ENCODE results near the gene ABCA10. TPM values are rescaled to one million over a fixed set of nuclear protein-coding genes. Genes with fewer than 3 reads are reported as not detected.

The ABCA10 gene
- total and polyA plus RNA-seq, 4 donors, result 0.32 to 5.5 (median 2.0) TPM

GRCh38 chr17:69175625-69176456 lies 52.8 kb downstream of the ABCA10 start:
- Histone ChIP-seq H3K4me3 (ENCODE audit: low read depth in 1 of 3, low read length in 3 of 3) (no peak overlapping the region), H3K4me1 (ENCODE audit: control insufficient read depth in 4 of 4, insufficient read depth in 4 of 4, low read length in 3 of 4) (peaks cover 0 to 1% (median 0%) of the 10 kb centered on the region in 4 donors), H3K27ac (ENCODE audit: low read depth in 1 of 2, low read length in 2 of 2) (no peak overlapping the region), H3K9me3 (ENCODE audit: control insufficient read depth in 4 of 4, low read length in 3 of 4) (no peaks in the 10 kb centered on the region), H3K9ac (ENCODE audit: low read depth in 1 of 2, low read length in 2 of 2) (no peak overlapping the region), H3K36me3 (ENCODE audit: control insufficient read depth in 4 of 4, insufficient read depth in 3 of 4, low read depth in 1 of 4, low read length in 3 of 4) (peaks cover 0 to 8% (median 0%) of the 10 kb centered on the region in 4 donors), H3K27me3 (ENCODE audit: control insufficient read depth in 4 of 4, insufficient read depth in 4 of 4, low read length in 3 of 4) (no peaks in the 10 kb centered on the region)
- WGBS, result 88% methylated on average over 4 of the region's 4 CpGs
- DNase-seq (ENCODE audit: low spot score), result no peak
- TF ChIP-seq FOXA2 (IDR thresholded peaks at IDR 0.05) (no peak), REST (IDR thresholded peaks at IDR 0.05) (no peak), GABPA (IDR thresholded peaks at IDR 0.05 in 1 of 2, conservative IDR thresholded peaks at IDR 0.05 in 1 of 2) (no peak), EGR1 (IDR thresholded peaks at IDR 0.05; ENCODE audit: low read depth in 2 of 2) (no peak), ZBTB33 (IDR thresholded peaks at IDR 0.05) (no peak), TAF1 (conservative IDR thresholded peaks at IDR 0.05) (no peak), ATF3 (IDR thresholded peaks at IDR 0.05) (no peak), FOXA1 (IDR thresholded peaks at IDR 0.05) (no peak)

GRCh38 chr17:69175262-69175624 lies 53.4 kb downstream of the ABCA10 start:
- Histone ChIP-seq H3K9ac (ENCODE audit: low read depth in 1 of 2, low read length in 2 of 2) (no peak overlapping the region), H3K9me3 (ENCODE audit: control insufficient read depth in 4 of 4, low read length in 3 of 4) (no peaks in the 10 kb centered on the region), H3K4me3 (ENCODE audit: low read depth in 1 of 3, low read length in 3 of 3) (no peak overlapping the region), H3K27ac (ENCODE audit: low read depth in 1 of 2, low read length in 2 of 2) (no peak overlapping the region), H3K36me3 (ENCODE audit: control insufficient read depth in 4 of 4, insufficient read depth in 3 of 4, low read depth in 1 of 4, low read length in 3 of 4) (peaks cover 0 to 8% (median 0%) of the 10 kb centered on the region in 4 donors), H3K27me3 (ENCODE audit: control insufficient read depth in 4 of 4, insufficient read depth in 4 of 4, low read length in 3 of 4) (no peaks in the 10 kb centered on the region), H3K4me1 (ENCODE audit: control insufficient read depth in 4 of 4, insufficient read depth in 4 of 4, low read length in 3 of 4) (peaks cover 0 to 1% (median 0%) of the 10 kb centered on the region in 4 donors)
- WGBS, result 87% methylated on average over 4 of the region's 4 CpGs
- TF ChIP-seq FOXA2 (IDR thresholded peaks at IDR 0.05) (no peak), GABPA (IDR thresholded peaks at IDR 0.05 in 1 of 2, conservative IDR thresholded peaks at IDR 0.05 in 1 of 2) (no peak), EGR1 (IDR thresholded peaks at IDR 0.05; ENCODE audit: low read depth in 2 of 2) (no peak), HNF4G (IDR thresholded peaks at IDR 0.05) (no peak), SP1 (IDR thresholded peaks at IDR 0.05) (no peak), HNF4A (conservative IDR thresholded peaks at IDR 0.05) (no peak), NR2F2 (IDR thresholded peaks at IDR 0.05) (no peak), ZBTB33 (IDR thresholded peaks at IDR 0.05) (no peak), JUND (IDR thresholded peaks at IDR 0.05) (no peak), REST (IDR thresholded peaks at IDR 0.05) (no peak), MAX (IDR thresholded peaks at IDR 0.05) (no peak), CTCF (IDR thresholded peaks at IDR 0.05; ENCODE audit: low read depth, low read length, missing input control) (no peak), FOXA1 (IDR thresholded peaks at IDR 0.05) (no peak), RAD21 (IDR thresholded peaks at IDR 0.05) (no peak)
- no peak for DNase-seq (ENCODE audit: low spot score)

Measured in liver (tissue), 9 donors.